Nephron (organoid): ENCODE results near the gene PLAC1.

Experiments
- H3K27ac Mint-ChIP-seq, 3 experiments: 2 replicates each; pipeline ENCODE4 v1.8.0; 2020; ENCODE audit warnings: mixed read lengths in 3 of 3, mild to moderate bottlenecking in 2 of 3, moderate library complexity in 1 of 3
- H3K27me3 Mint-ChIP-seq: 2 replicates; pipeline ENCODE4 v1.8.0; 2021; ENCODE audit warnings: low read depth, mild to moderate bottlenecking, moderate library complexity, mixed read lengths
- H3K36me3 Mint-ChIP-seq: 2 replicates; pipeline ENCODE4 v1.8.0; 2020; ENCODE audit warnings: low read depth, mixed read lengths
- H3K4me1 Mint-ChIP-seq: 2 replicates; pipeline ENCODE4 v1.8.0; 2020; ENCODE audit warnings: mixed read lengths
- H3K4me3 Mint-ChIP-seq, 3 experiments: 2 replicates each; pipeline ENCODE4 v1.8.0; 2020; ENCODE audit warnings: mild to moderate bottlenecking in 3 of 3, mixed read lengths in 3 of 3, moderate library complexity in 2 of 3
- H3K9me3 Mint-ChIP-seq: 2 replicates; pipeline ENCODE4 v1.8.0; 2020; ENCODE audit warnings: mixed read lengths
- TF ChIP-seq, protein P1 (sequence below), 3 experiments: fragments of 200-600 bp; sonication (generic); IDR thresholded peaks; one replicate each; pipeline ENCODE4 v1.5.0; 2021; ENCODE audit warnings: antibody characterized with exemption in 3 of 3; ENCODE audit not compliant: unreplicated experiment in 3 of 3

The PLAC1 gene

DNA sequence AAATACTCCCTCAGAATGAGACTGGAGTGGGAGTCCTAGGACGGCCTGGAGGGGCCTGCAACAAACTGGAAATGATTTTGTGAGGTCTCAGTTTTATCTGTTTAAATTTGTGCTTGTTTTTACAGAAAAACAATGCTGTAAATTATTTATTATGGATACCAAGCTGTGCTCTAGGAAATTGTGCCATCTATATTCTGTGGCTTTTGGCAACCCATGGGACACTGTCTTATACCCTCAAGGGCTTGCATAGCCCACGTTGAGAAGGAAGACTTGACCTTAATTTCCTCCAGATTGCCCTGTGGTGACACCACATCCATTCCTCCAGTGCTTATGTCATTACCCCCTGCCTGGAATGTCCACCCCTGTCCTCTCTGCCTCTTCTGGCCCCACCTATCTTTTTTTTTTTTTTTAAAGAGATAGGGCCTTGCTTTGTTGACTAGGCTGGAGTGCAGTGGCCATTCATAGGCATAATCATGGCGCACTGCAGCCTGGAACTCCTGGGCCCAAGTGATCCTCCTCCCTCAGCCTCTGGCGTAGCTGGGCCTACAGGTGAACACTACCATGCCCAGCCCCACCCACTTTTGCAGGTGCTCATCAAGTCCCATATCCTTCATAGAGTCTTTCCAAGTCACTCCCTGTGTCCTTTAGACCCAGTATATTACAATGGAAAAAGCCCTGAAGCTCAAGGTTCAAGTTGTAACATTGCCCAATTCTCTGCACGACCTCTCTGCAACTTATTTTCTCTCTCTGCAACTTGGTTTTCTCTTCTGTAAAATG lies 120.9 kb downstream of the PLAC1 start:
- no peak overlapping the region for H3K4me3 Mint-ChIP-seq
- no peaks in the 10 kb centered on the region for H3K36me3 Mint-ChIP-seq
- TF ChIP-seq, protein P1, sequence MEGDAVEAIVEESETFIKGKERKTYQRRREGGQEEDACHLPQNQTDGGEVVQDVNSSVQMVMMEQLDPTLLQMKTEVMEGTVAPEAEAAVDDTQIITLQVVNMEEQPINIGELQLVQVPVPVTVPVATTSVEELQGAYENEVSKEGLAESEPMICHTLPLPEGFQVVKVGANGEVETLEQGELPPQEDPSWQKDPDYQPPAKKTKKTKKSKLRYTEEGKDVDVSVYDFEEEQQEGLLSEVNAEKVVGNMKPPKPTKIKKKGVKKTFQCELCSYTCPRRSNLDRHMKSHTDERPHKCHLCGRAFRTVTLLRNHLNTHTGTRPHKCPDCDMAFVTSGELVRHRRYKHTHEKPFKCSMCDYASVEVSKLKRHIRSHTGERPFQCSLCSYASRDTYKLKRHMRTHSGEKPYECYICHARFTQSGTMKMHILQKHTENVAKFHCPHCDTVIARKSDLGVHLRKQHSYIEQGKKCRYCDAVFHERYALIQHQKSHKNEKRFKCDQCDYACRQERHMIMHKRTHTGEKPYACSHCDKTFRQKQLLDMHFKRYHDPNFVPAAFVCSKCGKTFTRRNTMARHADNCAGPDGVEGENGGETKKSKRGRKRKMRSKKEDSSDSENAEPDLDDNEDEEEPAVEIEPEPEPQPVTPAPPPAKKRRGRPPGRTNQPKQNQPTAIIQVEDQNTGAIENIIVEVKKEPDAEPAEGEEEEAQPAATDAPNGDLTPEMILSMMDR (IDR thresholded peaks at IDR 0.05; ENCODE audit: unreplicated experiment in 3 of 3), result no peak
- H3K27me3 Mint-ChIP-seq, result no peaks in the 10 kb centered on the region
- peaks cover 35% of the 10 kb centered on the region for H3K4me1 Mint-ChIP-seq
- H3K27ac Mint-ChIP-seq, result peak overlapping the region; percentile 60 to 91 (median 89)
- H3K9me3 Mint-ChIP-seq, result no peaks in the 10 kb centered on the region

DNA sequence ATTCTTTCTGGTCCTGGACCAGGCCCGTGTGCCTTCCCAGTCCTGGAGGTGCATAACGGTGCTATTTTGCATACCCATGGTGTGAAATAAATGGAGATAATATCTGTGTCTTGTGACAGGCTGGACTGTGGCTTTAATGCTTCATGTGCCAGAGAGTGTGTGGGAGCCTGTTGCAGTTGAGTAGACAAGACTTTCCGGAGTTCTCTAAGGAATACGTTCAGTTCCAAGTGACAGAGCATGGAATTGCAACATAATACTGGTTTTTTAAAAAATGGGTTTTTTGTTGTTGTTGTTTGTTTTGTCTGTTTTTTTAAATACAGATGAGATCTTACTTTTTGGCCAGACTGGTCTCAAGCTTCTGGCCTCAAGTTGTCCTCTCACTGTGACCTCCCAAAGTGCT lies 124.3 kb downstream of the PLAC1 start:
- H3K36me3 Mint-ChIP-seq, result no peaks in the 10 kb centered on the region
- TF ChIP-seq, protein P1 (IDR thresholded peaks at IDR 0.05; ENCODE audit: unreplicated experiment in 3 of 3), result no peak
- H3K4me3 Mint-ChIP-seq, result no peak overlapping the region
- peaks cover 17% of the 10 kb centered on the region for H3K4me1 Mint-ChIP-seq
- H3K27me3 Mint-ChIP-seq, result peaks cover 4% of the 10 kb centered on the region
- H3K27ac Mint-ChIP-seq, result peak overlapping the region in 2 of 3 experiments; percentile 13 to 31
- H3K9me3 Mint-ChIP-seq, result peaks cover 5% of the 10 kb centered on the region

DNA sequence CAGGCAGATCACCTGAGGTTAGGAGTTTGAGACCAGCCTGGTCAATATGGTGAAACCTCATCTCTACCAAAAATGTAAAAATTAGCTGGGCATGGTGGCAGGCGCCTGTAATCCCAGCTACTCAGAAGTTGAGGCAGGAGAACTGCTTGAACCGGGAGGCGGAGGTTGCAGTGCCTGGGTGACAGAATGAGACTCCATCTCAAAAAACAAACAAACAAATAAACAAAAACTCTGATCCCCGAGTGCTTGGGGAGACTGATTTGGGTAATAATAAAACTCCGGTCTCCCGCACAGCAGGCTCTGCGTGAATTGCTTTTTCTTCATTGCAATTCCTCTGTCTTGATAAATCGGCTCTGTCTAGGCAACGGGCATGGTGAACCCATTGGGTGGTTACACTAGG lies 124.9 kb downstream of the PLAC1 start:
- peaks cover 13% of the 10 kb centered on the region for H3K4me1 Mint-ChIP-seq
- peaks cover 4% of the 10 kb centered on the region for H3K27me3 Mint-ChIP-seq
- H3K36me3 Mint-ChIP-seq, result no peaks in the 10 kb centered on the region
- H3K27ac Mint-ChIP-seq, result no peak overlapping the region
- H3K9me3 Mint-ChIP-seq, result peaks cover 8% of the 10 kb centered on the region
- no peak overlapping the region for H3K4me3 Mint-ChIP-seq
- TF ChIP-seq, protein P1 (IDR thresholded peaks at IDR 0.05; ENCODE audit: unreplicated experiment in 3 of 3), result no peak

DNA sequence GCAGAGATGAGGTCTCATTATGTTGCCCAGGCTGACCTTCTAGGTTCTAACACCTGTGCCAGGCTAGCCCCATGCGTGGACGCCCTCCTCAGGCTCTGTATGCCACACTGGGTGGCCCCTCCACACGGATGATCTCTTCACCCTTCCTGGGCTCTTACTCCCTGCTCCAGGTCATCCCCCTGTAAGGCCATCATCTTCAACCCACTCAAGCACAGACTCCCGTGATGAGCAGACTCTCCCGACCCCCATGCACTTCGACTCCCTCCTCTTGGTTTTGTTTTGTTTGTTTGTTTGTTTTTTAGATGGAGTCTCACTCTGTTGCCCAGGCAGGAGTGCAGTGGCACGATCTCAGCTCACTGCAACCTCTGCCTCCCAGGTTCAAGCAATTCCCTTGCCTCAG lies 127.4 kb downstream of the PLAC1 start:
- TF ChIP-seq, protein P1 (IDR thresholded peaks at IDR 0.05; ENCODE audit: unreplicated experiment in 3 of 3), result no peak
- no peak overlapping the region for H3K27ac Mint-ChIP-seq
- no peak overlapping the region for H3K4me3 Mint-ChIP-seq
- peaks cover 4% of the 10 kb centered on the region for H3K27me3 Mint-ChIP-seq
- H3K9me3 Mint-ChIP-seq, result peaks cover 8% of the 10 kb centered on the region
- H3K36me3 Mint-ChIP-seq, result no peaks in the 10 kb centered on the region
- no peaks in the 10 kb centered on the region for H3K4me1 Mint-ChIP-seq

DNA sequence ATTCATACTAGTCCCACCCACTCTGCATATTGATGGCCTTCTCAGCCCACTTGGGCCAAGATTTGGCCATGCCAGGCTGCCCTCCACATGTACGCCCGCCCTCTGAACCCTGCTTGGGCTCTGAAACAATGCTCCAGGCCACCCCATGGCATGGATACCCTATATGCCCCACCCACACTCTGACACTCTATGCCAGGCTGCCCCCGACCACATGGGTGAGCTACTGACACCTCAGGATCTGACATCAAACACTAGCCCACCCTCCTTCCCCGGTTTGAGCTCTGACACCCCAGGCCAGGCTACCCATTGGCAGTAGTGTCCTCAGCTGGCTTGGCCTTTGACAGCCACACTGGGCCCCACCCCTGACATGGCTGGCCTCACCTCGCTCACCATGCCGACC lies 128.8 kb downstream of the PLAC1 start:
- Mint-ChIP-seq H3K4me1 (peaks cover 5% of the 10 kb centered on the region), H3K27ac (no peak overlapping the region), H3K36me3 (no peaks in the 10 kb centered on the region), H3K27me3 (peaks cover 4% of the 10 kb centered on the region), H3K9me3 (peaks cover 8% of the 10 kb centered on the region), H3K4me3 (no peak overlapping the region)
- TF ChIP-seq, protein P1 (IDR thresholded peaks at IDR 0.05; ENCODE audit: unreplicated experiment in 3 of 3), result no peak

DNA sequence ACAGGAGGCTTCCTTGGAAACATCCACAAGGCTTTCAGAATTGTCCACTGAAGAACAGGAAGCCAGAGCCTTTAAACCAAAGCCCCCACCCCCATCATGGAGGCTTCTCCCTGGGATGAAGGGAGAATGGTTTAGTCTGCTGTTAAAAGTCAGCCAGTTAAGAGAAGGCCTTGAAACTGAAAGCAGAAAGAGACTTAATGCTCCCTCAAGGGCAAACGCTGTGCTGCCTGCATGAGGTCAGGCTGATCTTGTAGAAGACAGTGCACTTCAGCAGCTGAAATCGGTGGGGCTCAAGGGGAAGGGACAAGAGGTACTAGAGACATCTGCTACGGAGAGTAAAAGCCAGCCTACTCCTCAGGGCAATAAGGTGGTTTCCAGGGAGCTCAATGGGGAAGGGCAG lies 129.3 kb downstream of the PLAC1 start:
- Mint-ChIP-seq H3K36me3 (no peaks in the 10 kb centered on the region), H3K4me3 (no peak overlapping the region), H3K9me3 (peaks cover 8% of the 10 kb centered on the region), H3K4me1 (peaks cover 9% of the 10 kb centered on the region), H3K27ac (peak overlapping the region in 2 of 3 experiments; percentile 15 to 27), H3K27me3 (peaks cover 4% of the 10 kb centered on the region)
- TF ChIP-seq, protein P1 (IDR thresholded peaks at IDR 0.05; ENCODE audit: unreplicated experiment in 3 of 3), result no peak
